ENCODE results near the gene GSK3B.

GSK3B gene

GRCh38 chr3:119902061-119902460, 192.2 kb downstream of the GSK3B start:
- no peak for ATAC-seq
- TF ChIP-seq ISL1 (CRISPR knock-in tag; IDR thresholded peaks at IDR 0.05) (no peak), ZNF70 (CRISPR knock-in tag; IDR thresholded peaks at IDR 0.05) (no peak), CSRNP3 (CRISPR knock-in tag; IDR thresholded peaks at IDR 0.05) (no peak), OSR1 (CRISPR knock-in tag; IDR thresholded peaks at IDR 0.05) (no peak), RARB (CRISPR knock-in tag; IDR thresholded peaks at IDR 0.05) (no peak), ZC3H10 (CRISPR knock-in tag; IDR thresholded peaks at IDR 0.05) (no peak), ESRRG (CRISPR knock-in tag; IDR thresholded peaks at IDR 0.05) (no peak), POU6F1 (CRISPR knock-in tag; IDR thresholded peaks at IDR 0.05; ENCODE audit: borderline replicate concordance, low read depth) (no peak), PPARA (CRISPR knock-in tag; IDR thresholded peaks at IDR 0.05; ENCODE audit: borderline replicate concordance) (no peak), SNAI2 (CRISPR knock-in tag; IDR thresholded peaks at IDR 0.05) (no peak), ARNTL (CRISPR knock-in tag; IDR thresholded peaks at IDR 0.05; ENCODE audit: borderline replicate concordance, low read depth) (no peak), TCF4 (CRISPR knock-in tag; IDR thresholded peaks at IDR 0.05; ENCODE audit: borderline replicate concordance) (no peak), ZFP3 (CRISPR knock-in tag; IDR thresholded peaks at IDR 0.05) (no peak), TOX (CRISPR knock-in tag; IDR thresholded peaks at IDR 0.05; ENCODE audit: borderline replicate concordance) (no peak), PATZ1 (CRISPR knock-in tag; IDR thresholded peaks at IDR 0.05; ENCODE audit: borderline replicate concordance) (no peak), BACH2 (CRISPR knock-in tag; IDR thresholded peaks at IDR 0.05; ENCODE audit: borderline replicate concordance) (no peak), ZNF565 (CRISPR knock-in tag; conservative IDR thresholded peaks at IDR 0.05; ENCODE audit: low read depth) (no peak), ZNF8 (CRISPR knock-in tag; IDR thresholded peaks at IDR 0.05) (no peak), TSHZ2 (CRISPR knock-in tag; IDR thresholded peaks at IDR 0.05) (no peak), GLIS3 (CRISPR knock-in tag; IDR thresholded peaks at IDR 0.05) (no peak)

GRCh38 chr3:119901148-119901547, 193.1 kb downstream of the GSK3B start:
- TF ChIP-seq CREB5 (CRISPR knock-in tag; IDR thresholded peaks at IDR 0.05; ENCODE audit: low read depth) (no peak), ZNF565 (CRISPR knock-in tag; conservative IDR thresholded peaks at IDR 0.05; ENCODE audit: low read depth) (no peak), PATZ1 (CRISPR knock-in tag; IDR thresholded peaks at IDR 0.05; ENCODE audit: borderline replicate concordance) (no peak), PPARA (CRISPR knock-in tag; IDR thresholded peaks at IDR 0.05; ENCODE audit: borderline replicate concordance) (no peak), TCF4 (CRISPR knock-in tag; IDR thresholded peaks at IDR 0.05; ENCODE audit: borderline replicate concordance) (no peak), OSR1 (CRISPR knock-in tag; IDR thresholded peaks at IDR 0.05) (no peak), TOX (CRISPR knock-in tag; IDR thresholded peaks at IDR 0.05; ENCODE audit: borderline replicate concordance) (no peak), ZNF8 (CRISPR knock-in tag; IDR thresholded peaks at IDR 0.05) (no peak), ZC3H10 (CRISPR knock-in tag; IDR thresholded peaks at IDR 0.05) (no peak), ARNTL (CRISPR knock-in tag; IDR thresholded peaks at IDR 0.05; ENCODE audit: borderline replicate concordance, low read depth) (no peak)
- ATAC-seq, result no peak
